M059J (cell line): ENCODE results near the gene ANKS3. TPM values are rescaled to one million over a fixed set of nuclear protein-coding genes. Genes with fewer than 3 reads are reported as not detected.
"Not testable (repeated sequence)": the region's sequence is repeated elsewhere in the genome, so short reads cannot be mapped to it uniquely, and the experiment has no call there.

Source experiments
- DNase-seq: peaks from one replicate; pipeline ENCODE4 v3.0.0-alpha.2; 2012; ENCODE audit warnings: low read depth
- total RNA-seq: library from RNA; depleted of rRNA; stranded (reverse); fragments of >200 nt; shearing (Covaris generic); gene quantifications from 2 replicates; pipeline ENCODE4 v1.2.3, GENCODE V29; 2014

Gene ANKS3
- total RNA-seq, 1 experiment from 2014 or later, result 15.8 TPM

- DNase-seq, result no peak
Measured at GRCh38 chr16:4755687-4756086, 21.6 kb upstream of the ANKS3 start.

GRCh38 chr16:4754865-4755264 is 20.8 kb upstream of the ANKS3 start:
- DNase-seq, result no peak

- no peak for DNase-seq
Measured at GRCh38 chr16:4753227-4753626, 19.2 kb upstream of the ANKS3 start.

GRCh38 chr16:4752351-4753100 is 18.5 kb upstream of the ANKS3 start:
- DNase-seq, result no peak

GRCh38 chr16:4750896-4751295 is 16.8 kb upstream of the ANKS3 start:
- DNase-seq, result no peak

GRCh38 chr16:4749700-4750257 is 15.7 kb upstream of the ANKS3 start:
- DNase-seq, result no peak

- no peak for DNase-seq
Measured at GRCh38 chr16:4748682-4749411, 14.8 kb upstream of the ANKS3 start.

GRCh38 chr16:4747906-4748681 is 14.0 kb upstream of the ANKS3 start:
- no peak for DNase-seq

- no peak for DNase-seq
Measured at GRCh38 chr16:4746991-4747574, 13.0 kb upstream of the ANKS3 start.

GRCh38 chr16:4746215-4746614 is 12.1 kb upstream of the ANKS3 start:
- no peak for DNase-seq

GRCh38 chr16:4745274-4745569 is 11.2 kb upstream of the ANKS3 start:
- no peak for DNase-seq

- no peak for DNase-seq
Measured at GRCh38 chr16:4744555-4745273, 10.6 kb upstream of the ANKS3 start.

GRCh38 chr16:4743226-4743878 is 9.3 kb upstream of the ANKS3 start:
- no peak for DNase-seq

- DNase-seq, result not testable (repeated sequence)
Measured at GRCh38 chr16:4738370-4738769, 4.3 kb upstream of the ANKS3 start.

- DNase-seq, result no peak
Measured at GRCh38 chr16:4737545-4737944, 3.5 kb upstream of the ANKS3 start.

- no peak for DNase-seq
Measured at GRCh38 chr16:4736546-4736945, 2.5 kb upstream of the ANKS3 start.

GRCh38 chr16:4734730-4735535 is 862 bp upstream of the ANKS3 start:
- DNase-seq, result peak; percentile 78

- peak; percentile 12 for DNase-seq
Measured at GRCh38 chr16:4733747-4734062, 366 bp downstream of the ANKS3 start.

- no peak for DNase-seq
Measured at GRCh38 chr16:4733211-4733742, 794 bp downstream of the ANKS3 start.

- DNase-seq, result no peak
Measured at GRCh38 chr16:4729876-4730275, 4.2 kb downstream of the ANKS3 start.
